GM12864 (cell line): ENCODE measurements around the gene MFN1.

Experiments
- DNase-seq: peaks from one replicate; pipeline ENCODE4 v3.0.0-alpha.2; 2011; ENCODE audit warnings: low read depth
- H3K4me3 ChIP-seq: 2 replicates; pipeline ENCODE4 v1.5.1; 2011; ENCODE audit warnings: mild to moderate bottlenecking, low read depth, low read length, control low read depth
- CTCF ChIP-seq: IDR thresholded peaks from 2 replicates; pipeline ENCODE4 v1.5.1; 2011; ENCODE audit warnings: low read depth, mild to moderate bottlenecking, moderate library complexity, low read length, control low read depth, inconsistent platforms; ENCODE audit errors: missing control alignments

MFN1 gene

GRCh38 chr3:179323197-179324110 is 24.1 kb upstream of the MFN1 start:
- TF ChIP-seq CTCF: no peak
- DNase-seq: no peak
- H3K4me3 ChIP-seq: peak overlapping the region; percentile 98

GRCh38 chr3:179324270-179324754 is 23.2 kb upstream of the MFN1 start:
- no peak for DNase-seq
- H3K4me3 ChIP-seq: peak overlapping the region; percentile 98
- TF ChIP-seq CTCF: no peak

GRCh38 chr3:179330438-179330837 is 17.1 kb upstream of the MFN1 start:
- DNase-seq: no peak
- no peak for TF ChIP-seq CTCF
- no peak overlapping the region for H3K4me3 ChIP-seq

GRCh38 chr3:179332240-179332639 is 15.3 kb upstream of the MFN1 start:
- H3K4me3 ChIP-seq: no peak overlapping the region
- DNase-seq: no peak
- no peak for TF ChIP-seq CTCF

- no peak for TF ChIP-seq CTCF
- H3K4me3 ChIP-seq: no peak overlapping the region
- DNase-seq: no peak
These were observed 14.4 kb upstream of the MFN1 start for GRCh38 chr3:179333084-179333483.

GRCh38 chr3:179336345-179336929 is 11.1 kb upstream of the MFN1 start:
- DNase-seq: no peak
- no peak for TF ChIP-seq CTCF
- no peak overlapping the region for H3K4me3 ChIP-seq
